ENCODE results near the gene PPME1.
"Not testable (repeated sequence)": the region's sequence is repeated elsewhere in the genome, so short reads cannot be mapped to it uniquely, and the experiment has no call there.

The PPME1 gene, protein sequence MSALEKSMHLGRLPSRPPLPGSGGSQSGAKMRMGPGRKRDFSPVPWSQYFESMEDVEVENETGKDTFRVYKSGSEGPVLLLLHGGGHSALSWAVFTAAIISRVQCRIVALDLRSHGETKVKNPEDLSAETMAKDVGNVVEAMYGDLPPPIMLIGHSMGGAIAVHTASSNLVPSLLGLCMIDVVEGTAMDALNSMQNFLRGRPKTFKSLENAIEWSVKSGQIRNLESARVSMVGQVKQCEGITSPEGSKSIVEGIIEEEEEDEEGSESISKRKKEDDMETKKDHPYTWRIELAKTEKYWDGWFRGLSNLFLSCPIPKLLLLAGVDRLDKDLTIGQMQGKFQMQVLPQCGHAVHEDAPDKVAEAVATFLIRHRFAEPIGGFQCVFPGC

GRCh38 chr11:74170694-74171629 is at the start of gene PPME1, which contains the start of gene C2CD3:
Gene PPME1 (plus strand): TSS chr11:74171289. CDS start chr11:74171422, 133 bp downstream.
Gene C2CD3 (minus strand): TSS chr11:74171002. CDS start chr11:74170792, 210 bp downstream.
- in situ Hi-C loops (cut with HindIII; ENCODE audit: low sequenced_read_pairs), result no loop called here

DNA sequence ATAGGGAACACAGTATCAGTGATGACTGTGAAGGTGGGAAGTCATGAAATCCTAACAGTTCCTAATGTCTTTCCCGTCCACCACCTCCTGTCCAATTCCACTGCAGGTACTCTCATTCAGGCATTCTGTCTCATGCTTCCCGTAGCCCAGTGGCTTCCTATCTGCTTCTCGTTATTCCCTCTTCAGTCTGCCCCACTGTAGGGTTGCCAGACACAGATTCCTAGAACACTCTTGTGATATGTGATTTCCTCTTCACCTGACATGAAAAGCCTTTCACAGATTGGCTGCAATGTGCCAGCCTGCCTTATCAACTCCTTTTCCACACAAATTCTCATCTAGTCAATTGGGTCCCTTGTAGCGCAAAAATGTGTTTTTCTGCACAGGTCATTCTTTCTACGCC is 49.3 kb upstream of the PPME1 start:
- in situ Hi-C loops (cut with HindIII; ENCODE audit: low sequenced_read_pairs), result no loop called here

- in situ Hi-C loops (cut with HindIII; ENCODE audit: low sequenced_read_pairs), result no loop called here
Observed at GRCh38 chr11:74123008-74123448, 48.1 kb upstream of the PPME1 start.

DNA sequence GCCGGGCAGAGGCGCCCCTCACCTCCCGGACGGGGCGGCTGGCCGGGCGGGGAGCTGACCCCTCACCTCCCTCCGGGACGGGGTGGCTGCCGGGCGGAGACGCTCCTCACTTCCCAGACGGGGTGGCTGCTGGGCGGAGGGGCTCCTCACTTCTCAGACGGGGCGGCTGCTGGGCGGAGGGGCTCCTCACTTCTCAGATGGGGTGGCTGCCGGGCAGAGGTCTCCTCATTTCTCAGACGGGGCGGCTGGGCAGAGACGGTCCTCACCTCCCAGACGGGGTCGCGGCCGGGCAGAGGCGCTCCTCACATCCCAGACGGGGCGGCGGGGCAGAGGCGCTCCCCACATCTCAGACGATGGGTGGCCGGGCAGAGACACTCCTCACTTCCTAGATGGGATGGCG is 42.0 kb upstream of the PPME1 start:
- in situ Hi-C loops (cut with HindIII; ENCODE audit: low sequenced_read_pairs), result not testable (repeated sequence)

- in situ Hi-C loops (cut with HindIII; ENCODE audit: low sequenced_read_pairs), result no loop called here
Observed at GRCh38 chr11:74132833-74133232, 38.3 kb upstream of the PPME1 start.

GRCh38 chr11:74133436-74133835 is 37.7 kb upstream of the PPME1 start:
- in situ Hi-C loops (cut with HindIII; ENCODE audit: low sequenced_read_pairs), result no loop called here

DNA sequence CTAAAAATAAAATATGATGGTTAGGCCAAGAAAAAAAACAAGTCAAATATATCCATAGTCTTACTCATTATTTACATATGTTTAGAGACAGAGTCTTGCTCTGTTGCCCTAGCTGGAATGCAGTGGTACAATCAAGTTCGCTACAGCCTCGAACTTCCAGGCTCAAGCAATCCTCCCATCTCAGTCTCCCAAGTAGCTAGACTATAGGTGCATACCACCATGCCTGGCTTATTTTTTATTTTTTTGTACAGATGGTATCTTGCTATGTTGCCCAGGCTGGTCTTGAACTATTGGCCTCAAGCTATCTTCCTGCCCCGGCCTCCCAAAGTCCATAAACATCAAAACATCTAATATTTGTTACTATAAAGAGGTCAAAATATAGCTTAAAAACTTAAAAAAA is 36.4 kb upstream of the PPME1 start:
- in situ Hi-C loops (cut with HindIII; ENCODE audit: low sequenced_read_pairs), result no loop called here

DNA sequence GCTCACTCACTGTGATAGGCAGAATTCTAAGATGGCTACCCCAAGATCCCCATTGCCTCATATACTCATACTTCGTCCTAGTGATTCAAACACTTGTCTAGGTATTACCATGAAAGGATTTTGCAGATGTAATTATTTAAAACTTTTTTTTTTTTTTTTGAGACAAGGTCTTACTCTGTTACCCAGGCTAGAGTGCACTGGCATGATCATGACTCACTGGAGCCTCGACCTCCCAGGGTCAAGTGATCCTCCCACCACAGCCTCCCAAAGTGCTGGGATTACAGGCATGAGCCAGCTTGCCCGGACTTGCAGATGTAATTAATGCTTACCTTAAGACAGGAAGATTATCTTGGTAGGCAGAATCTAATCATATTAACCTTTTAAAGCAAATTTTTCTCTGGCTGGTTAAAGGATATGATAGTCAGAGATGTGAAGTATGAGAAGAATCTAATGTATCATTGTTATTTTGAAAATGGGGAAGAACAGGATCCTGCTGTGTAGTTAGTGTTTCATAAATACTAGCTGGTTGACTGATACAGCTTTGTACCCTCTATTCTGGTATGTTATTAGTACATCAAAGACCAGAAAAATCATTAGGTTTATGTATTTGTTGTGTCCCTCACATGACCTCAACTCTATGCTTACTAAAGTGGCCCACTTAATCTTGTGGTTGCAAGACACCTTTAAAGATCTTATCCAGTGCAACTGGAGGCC is 35.8 kb upstream of the PPME1 start:
- in situ Hi-C loops (cut with HindIII; ENCODE audit: low sequenced_read_pairs), result no loop called here

GRCh38 chr11:74138021-74138420 is 33.1 kb upstream of the PPME1 start:
- in situ Hi-C loops (cut with HindIII; ENCODE audit: low sequenced_read_pairs), result no loop called here

- in situ Hi-C loops (cut with HindIII; ENCODE audit: low sequenced_read_pairs), result no loop called here
Observed at GRCh38 chr11:74138572-74138971, 32.5 kb upstream of the PPME1 start.

GRCh38 chr11:74139151-74139918 is 31.8 kb upstream of the PPME1 start:
- in situ Hi-C loops (cut with HindIII; ENCODE audit: low sequenced_read_pairs), result no loop called here

- in situ Hi-C loops (cut with HindIII; ENCODE audit: low sequenced_read_pairs), result not testable (repeated sequence)
Observed at GRCh38 chr11:74139919-74140431, 31.1 kb upstream of the PPME1 start.

DNA sequence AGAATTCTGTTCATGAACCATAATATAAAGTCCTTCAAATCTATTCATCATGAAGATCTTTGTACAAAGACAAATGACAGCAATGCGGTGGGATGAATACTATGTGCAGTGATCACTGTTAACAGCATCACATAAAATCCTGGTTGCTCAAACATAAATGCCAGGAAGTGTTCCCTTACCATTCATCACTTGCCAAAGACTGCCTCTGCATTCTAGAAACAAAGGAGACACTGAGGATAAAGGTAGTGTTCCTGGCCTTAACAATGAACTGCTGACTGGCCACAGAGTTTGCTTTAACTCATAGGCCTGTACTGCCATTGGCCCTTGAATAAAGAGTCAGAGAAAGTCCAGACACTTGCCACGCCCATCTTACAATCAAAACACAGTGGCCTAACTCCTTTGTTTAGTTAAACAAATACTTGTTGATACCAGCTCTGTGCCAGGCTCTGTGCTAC is 29.8 kb upstream of the PPME1 start:
- in situ Hi-C loops (cut with HindIII; ENCODE audit: low sequenced_read_pairs), result no loop called here

GRCh38 chr11:74141908-74142307 is 29.2 kb upstream of the PPME1 start:
- in situ Hi-C loops (cut with HindIII; ENCODE audit: low sequenced_read_pairs), result no loop called here

DNA sequence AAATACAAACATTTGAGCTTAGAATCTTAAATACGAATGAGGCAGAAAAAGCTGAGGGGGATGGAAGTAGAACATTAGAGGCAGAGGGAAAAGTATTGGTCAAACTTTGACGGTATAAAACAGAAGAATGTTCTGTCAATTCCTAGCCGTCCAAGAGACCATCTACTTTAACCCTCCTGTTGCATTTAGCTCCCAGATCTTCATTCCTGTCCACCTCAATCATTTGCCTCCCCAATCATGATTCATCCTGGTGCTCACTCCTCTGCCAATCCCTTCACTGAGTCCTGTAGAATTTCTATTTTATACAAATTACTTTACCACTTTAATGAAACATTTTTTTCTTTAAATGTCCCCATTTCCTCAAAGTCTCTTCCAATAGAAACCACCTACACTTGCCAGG is 28.5 kb upstream of the PPME1 start:
- in situ Hi-C loops (cut with HindIII; ENCODE audit: low sequenced_read_pairs), result no loop called here

DNA sequence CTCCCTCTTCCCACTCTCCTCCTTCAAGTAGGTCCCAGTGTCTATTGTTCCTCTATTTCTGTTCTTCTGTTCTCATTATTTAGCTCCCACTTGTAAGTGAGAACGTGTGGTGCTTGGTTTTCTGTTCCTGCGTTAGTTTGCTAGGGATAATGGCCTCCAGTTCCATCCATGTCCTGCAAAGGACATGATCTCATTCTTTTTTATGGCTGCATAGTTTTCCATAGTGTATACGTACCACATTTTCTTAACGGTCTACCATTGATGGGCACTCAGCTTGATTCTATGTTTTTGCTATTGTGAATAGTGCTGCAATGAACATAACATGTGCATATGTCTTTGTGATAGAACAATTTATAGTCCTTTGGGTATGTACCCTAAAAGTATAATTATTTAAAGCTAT is 26.5 kb upstream of the PPME1 start:
- in situ Hi-C loops (cut with HindIII; ENCODE audit: low sequenced_read_pairs), result no loop called here

- in situ Hi-C loops (cut with HindIII; ENCODE audit: low sequenced_read_pairs), result no loop called here
Observed at GRCh38 chr11:74147199-74147929, 23.7 kb upstream of the PPME1 start.

GRCh38 chr11:74153224-74153623 is 17.9 kb upstream of the PPME1 start:
- in situ Hi-C loops (cut with HindIII; ENCODE audit: low sequenced_read_pairs), result no loop called here

DNA sequence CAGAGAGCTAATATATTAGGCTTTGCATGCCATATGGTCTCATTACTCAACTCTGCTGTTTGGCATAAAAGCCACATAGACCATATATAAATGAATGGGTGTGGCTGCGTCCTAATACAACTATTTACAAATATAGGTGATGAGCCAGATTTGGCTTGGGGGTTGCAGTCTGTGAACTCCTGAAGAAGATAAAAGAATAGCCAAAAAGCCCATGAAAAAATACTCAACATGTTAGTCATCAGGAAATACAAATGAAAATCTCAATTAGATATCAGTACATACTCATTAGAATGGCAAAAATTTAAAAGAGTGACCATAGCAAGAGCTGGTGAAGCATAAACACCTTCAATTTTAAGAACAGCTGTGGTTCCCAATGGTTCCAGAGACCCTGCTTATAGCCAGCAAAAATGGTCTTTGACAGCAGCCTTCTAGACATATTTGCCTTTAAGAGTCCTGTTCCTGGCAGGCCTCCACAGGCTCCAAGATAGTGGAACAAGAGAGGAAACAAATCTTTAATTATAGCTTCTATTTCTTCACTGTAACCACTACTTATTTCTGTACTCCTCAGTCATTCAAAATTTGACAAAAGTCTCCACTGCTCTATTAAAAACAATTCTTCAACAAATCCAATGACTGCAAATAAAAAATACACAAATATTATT is 16.3 kb upstream of the PPME1 start:
- in situ Hi-C loops (cut with HindIII; ENCODE audit: low sequenced_read_pairs), result no loop called here
